ENCODE data around the gene IL11RA.
A peak's percentile ranks its signal among the peaks of the same experiment; 100 is the strongest.

The IL11RA gene

GRCh38 chr9:34627716-34628655 is 24.0 kb upstream of the IL11RA start:
- no peak for DNase-seq (ENCODE audit: extremely low read depth, insufficient read length)
- Histone ChIP-seq H3K27me3 (replicated peaks; ENCODE audit: control insufficient read depth, insufficient read depth, low read length) (peaks cover 6% of the 10 kb centered on the region), H3K36me3 (ENCODE audit: control insufficient read depth, insufficient read depth, low read length) (no peaks in the 10 kb centered on the region), H3K4me3 (replicated peaks; ENCODE audit: low read depth, low read length) (peak overlapping the region; percentile 6; the same call in 1 of the 2 replicates)
- TF ChIP-seq, protein P1, sequence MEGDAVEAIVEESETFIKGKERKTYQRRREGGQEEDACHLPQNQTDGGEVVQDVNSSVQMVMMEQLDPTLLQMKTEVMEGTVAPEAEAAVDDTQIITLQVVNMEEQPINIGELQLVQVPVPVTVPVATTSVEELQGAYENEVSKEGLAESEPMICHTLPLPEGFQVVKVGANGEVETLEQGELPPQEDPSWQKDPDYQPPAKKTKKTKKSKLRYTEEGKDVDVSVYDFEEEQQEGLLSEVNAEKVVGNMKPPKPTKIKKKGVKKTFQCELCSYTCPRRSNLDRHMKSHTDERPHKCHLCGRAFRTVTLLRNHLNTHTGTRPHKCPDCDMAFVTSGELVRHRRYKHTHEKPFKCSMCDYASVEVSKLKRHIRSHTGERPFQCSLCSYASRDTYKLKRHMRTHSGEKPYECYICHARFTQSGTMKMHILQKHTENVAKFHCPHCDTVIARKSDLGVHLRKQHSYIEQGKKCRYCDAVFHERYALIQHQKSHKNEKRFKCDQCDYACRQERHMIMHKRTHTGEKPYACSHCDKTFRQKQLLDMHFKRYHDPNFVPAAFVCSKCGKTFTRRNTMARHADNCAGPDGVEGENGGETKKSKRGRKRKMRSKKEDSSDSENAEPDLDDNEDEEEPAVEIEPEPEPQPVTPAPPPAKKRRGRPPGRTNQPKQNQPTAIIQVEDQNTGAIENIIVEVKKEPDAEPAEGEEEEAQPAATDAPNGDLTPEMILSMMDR (IDR thresholded peaks at IDR 0.05; ENCODE audit: insufficient read depth, low read length, poor library complexity, severe bottlenecking) = no peak

GRCh38 chr9:34628656-34629490 is 23.1 kb upstream of the IL11RA start, which contains the start of gene ARID3C:
Gene ARID3C, minus strand, starts transcription at chr9:34629066. Its CDS starts 1,052 bp downstream, at chr9:34628014.
- Histone ChIP-seq H3K4me3 (replicated peaks; ENCODE audit: low read depth, low read length) (peak within 1 kb of the TSS; percentile 6), H3K36me3 (ENCODE audit: control insufficient read depth, insufficient read depth, low read length) (no peaks in the 10 kb centered on the region), H3K27me3 (replicated peaks; ENCODE audit: control insufficient read depth, insufficient read depth, low read length) (peaks cover 6% of the 10 kb centered on the region; the same call in 1 of the 2 replicates)
- TF ChIP-seq, protein P1 (IDR thresholded peaks at IDR 0.05; ENCODE audit: insufficient read depth, low read length, poor library complexity, severe bottlenecking) = no peak
- peak; percentile 31 for DNase-seq (ENCODE audit: extremely low read depth, insufficient read length)

- H3K27me3 ChIP-seq (replicated peaks; ENCODE audit: control insufficient read depth, insufficient read depth, low read length) = peaks cover 6% of the 10 kb centered on the region; the same call in 1 of the 2 replicates
- DNase-seq (ENCODE audit: extremely low read depth, insufficient read length) = no peak
- TF ChIP-seq, protein P1 (IDR thresholded peaks at IDR 0.05; ENCODE audit: insufficient read depth, low read length, poor library complexity, severe bottlenecking) = no peak
- H3K4me3 ChIP-seq (replicated peaks; ENCODE audit: low read depth, low read length) = no peak overlapping the region; the same call in 1 of the 2 replicates
- no peaks in the 10 kb centered on the region for H3K36me3 ChIP-seq (ENCODE audit: control insufficient read depth, insufficient read depth, low read length)
These were observed 22.5 kb upstream of the IL11RA start for GRCh38 chr9:34629491-34629808.

- TF ChIP-seq, protein P1 (IDR thresholded peaks at IDR 0.05; ENCODE audit: insufficient read depth, low read length, poor library complexity, severe bottlenecking) = no peak
- Histone ChIP-seq H3K4me3 (replicated peaks; ENCODE audit: low read depth, low read length) (no peak overlapping the region), H3K27me3 (replicated peaks; ENCODE audit: control insufficient read depth, insufficient read depth, low read length) (peaks cover 6% of the 10 kb centered on the region; the same call in 1 of the 2 replicates), H3K36me3 (ENCODE audit: control insufficient read depth, insufficient read depth, low read length) (no peaks in the 10 kb centered on the region; the same call in 1 of the 2 replicates)
- no peak for DNase-seq (ENCODE audit: extremely low read depth, insufficient read length)
These were observed 21.4 kb upstream of the IL11RA start for GRCh38 chr9:34630402-34631154.

DNA sequence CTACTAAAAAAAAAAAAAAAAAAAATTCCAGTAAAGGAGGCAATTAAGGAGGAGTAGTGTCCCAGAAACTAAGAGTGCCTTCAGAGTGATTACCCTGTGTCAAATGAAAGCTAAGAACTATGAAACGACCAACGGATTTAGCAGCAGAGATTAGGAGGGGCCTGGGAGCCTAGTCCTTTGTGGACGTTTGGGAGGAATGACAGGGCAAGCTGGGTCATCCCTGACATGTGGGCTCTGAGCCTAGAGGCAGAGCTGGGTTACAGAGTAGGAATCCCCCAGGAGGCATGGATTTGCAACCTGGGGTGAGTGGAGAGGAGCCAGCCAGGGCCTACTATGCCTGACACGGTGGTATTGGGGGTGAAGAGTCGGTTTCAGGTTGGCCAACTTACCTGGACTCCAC is 18.8 kb upstream of the IL11RA start:
- TF ChIP-seq, protein P1 (IDR thresholded peaks at IDR 0.05; ENCODE audit: insufficient read depth, low read length, poor library complexity, severe bottlenecking) = no peak
- Histone ChIP-seq H3K27me3 (replicated peaks; ENCODE audit: control insufficient read depth, insufficient read depth, low read length) (peaks cover 2% of the 10 kb centered on the region; the same call in 1 of the 2 replicates), H3K36me3 (ENCODE audit: control insufficient read depth, insufficient read depth, low read length) (no peaks in the 10 kb centered on the region; the same call in 1 of the 2 replicates), H3K4me3 (replicated peaks; ENCODE audit: low read depth, low read length) (no peak overlapping the region)
- no peak for DNase-seq (ENCODE audit: extremely low read depth, insufficient read length)

Measured in GM06990 (cell line).